Lung (tissue), 12 donors: ENCODE measurements around the gene GPR32. TPM values are rescaled to one million over a fixed set of nuclear protein-coding genes. Genes with fewer than 3 reads are reported as not detected.

Experiments
- ATAC-seq: fragments of 200-7000 bp; cut with Tn5 transposase; one replicate; pipeline ENCODE4 v1.9.1; 2020; ENCODE audit warnings: moderate number of reproducible peaks; ENCODE audit not compliant: insufficient read depth, low FRiP score
- DNase-seq, 3 donors: peaks; one replicate each; pipeline ENCODE4 v3.0.0-alpha.2; 2013 to 2017
- H3K27ac ChIP-seq, 2 donors: one replicate each; pipeline ENCODE4 v1.5.1; 2013; ENCODE audit warnings: mild to moderate bottlenecking in 2 of 2, moderate library complexity in 2 of 2, control low read depth in 1 of 2, inconsistent platforms in 1 of 2, low read depth in 1 of 2, low read length in 1 of 2
- H3K27me3 ChIP-seq, 3 donors: one replicate each; pipeline ENCODE4 v1.5.1; 2013; ENCODE audit warnings: low read length in 2 of 3; ENCODE audit not compliant: control insufficient read depth in 3 of 3, insufficient read depth in 3 of 3
- H3K36me3 ChIP-seq, 4 donors: one replicate each; pipeline ENCODE4 v1.5.1; 2013; ENCODE audit warnings: low read length in 4 of 4, mild to moderate bottlenecking in 1 of 4, moderate library complexity in 1 of 4; ENCODE audit not compliant: control insufficient read depth in 4 of 4, insufficient read depth in 4 of 4
- H3K4me1 ChIP-seq, 5 donors: one replicate each; pipeline ENCODE4 v1.5.1; 2013; ENCODE audit warnings: low read length in 5 of 5, mild to moderate bottlenecking in 2 of 5, moderate library complexity in 1 of 5; ENCODE audit not compliant: control insufficient read depth in 5 of 5, insufficient read depth in 5 of 5
- H3K4me3 ChIP-seq: one replicate; pipeline ENCODE4 v1.5.1; 2013; ENCODE audit warnings: mild to moderate bottlenecking, control low read depth, moderate library complexity
- H3K9ac ChIP-seq, 2 donors: one replicate each; pipeline ENCODE4 v1.5.1; 2013; ENCODE audit warnings: low read length in 2 of 2, control low read depth in 1 of 2; ENCODE audit not compliant: insufficient read depth in 1 of 2
- H3K9me3 ChIP-seq, 4 donors: one replicate each; pipeline ENCODE4 v1.5.1; 2013; ENCODE audit warnings: low read length in 3 of 4, mild to moderate bottlenecking in 1 of 4, moderate library complexity in 1 of 4; ENCODE audit not compliant: control insufficient read depth in 4 of 4, insufficient read depth in 3 of 4
- CTCF ChIP-seq: IDR thresholded peaks from 2 replicates; pipeline ENCODE4 v1.5.1; 2012; ENCODE audit warnings: mild to moderate bottlenecking; ENCODE audit errors: control extremely low read depth, extremely low read depth
- WGBS, 2 donors: extraction: QIAGEN DNeasy Blood & Tissue Kit; methylation state at CpG; one replicate each; pipeline ENCODE4 v1.1.7; 2013; 5-methylcytosine and 5-hydroxymethylcytosine counted together
- polyA plus RNA-seq, 2 donors: library from polyadenylated mRNA; stranded (reverse); fragments of 200-250 nt; gene quantifications; one replicate each; pipeline ENCODE4 v1.2.1, GENCODE V29; 2013
- total RNA-seq, 2 donors: library from RNA; depleted of rRNA in 1 of 2; stranded (reverse); fragments of >200 nt in 1 of 2; gene quantifications; one replicate each; pipeline ENCODE4 v1.2.1, GENCODE V29; 2014 to 2021
- donor health status: control.
- donor health status: control.
- donor health status: Bipolar disorder and iron deficiency.
- donor health status: healthy.
- donor health status: DM: yes; HTN: yes; CAD: no.

Gene GPR32
- total and polyA plus RNA-seq, 4 donors = not detected

GRCh38 chr19:50815439-50815838, 45.2 kb downstream of the GPR32 start:
- Histone ChIP-seq H3K27me3 (peaks cover 0 to 46% (median 29%) of the 10 kb centered on the region in 3 donors), H3K9ac (no peak overlapping the region), H3K27ac (no peak overlapping the region), H3K36me3 (no peaks in the 10 kb centered on the region), H3K9me3 (peaks cover 0 to 3% (median 0%) of the 10 kb centered on the region in 4 donors), H3K4me1 (no peaks in the 10 kb centered on the region), H3K4me3 (no peak overlapping the region)
- no peak for ATAC-seq
- DNase-seq = no peak
- 86 to 100% methylated on average over 1 of the region's 1 CpG for WGBS, 2 donors
- no peak for TF ChIP-seq CTCF

DNA sequence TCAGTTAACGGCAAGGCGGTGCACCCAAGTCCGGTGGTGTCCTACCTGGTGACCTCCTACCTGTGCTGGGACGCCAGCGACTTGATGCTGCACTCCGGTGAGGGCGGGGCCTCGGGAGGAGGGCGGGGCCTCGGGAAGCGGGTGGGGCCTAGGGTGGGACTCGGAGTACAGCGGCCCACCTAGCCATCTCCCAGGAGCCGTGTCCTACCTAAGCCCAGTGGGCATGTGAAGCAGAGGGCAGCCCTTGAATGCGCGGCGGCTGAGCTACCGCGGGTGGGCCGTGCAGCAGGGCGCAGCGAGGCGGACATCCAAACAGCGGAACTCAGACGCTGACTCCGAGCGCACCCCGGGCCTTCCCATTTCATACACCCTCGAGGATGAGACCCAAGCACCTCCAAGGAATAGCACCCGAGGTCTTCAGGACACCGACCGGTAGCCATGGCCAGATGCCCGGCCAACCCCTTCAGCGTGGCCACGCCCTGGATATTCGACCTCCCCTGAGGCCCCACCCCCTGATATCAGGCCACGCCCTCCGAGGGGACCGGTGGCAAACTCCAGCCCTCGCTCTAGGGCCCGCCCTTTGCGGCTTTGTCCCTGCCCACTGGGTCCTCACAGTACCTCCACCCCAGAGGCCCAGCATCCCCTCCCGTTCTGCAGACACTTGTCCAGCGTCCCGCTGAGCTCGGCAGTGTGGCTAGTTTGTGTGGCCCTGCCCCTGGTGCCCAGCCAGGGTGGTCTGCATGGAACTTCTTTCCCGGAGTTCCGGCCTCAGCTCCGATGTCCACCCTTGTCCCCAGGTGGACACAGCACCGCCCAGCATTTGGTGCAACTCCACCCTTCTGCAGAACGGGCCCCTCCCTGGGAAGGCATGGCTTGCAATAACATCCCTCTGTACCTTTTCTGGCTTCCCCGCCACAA, 47.9 kb downstream of the GPR32 start:
- DNase-seq (peak in 1 of 3 donors; percentile 32), ATAC-seq (no peak)
- Histone ChIP-seq H3K9me3 (peaks cover 0 to 3% (median 0%) of the 10 kb centered on the region in 4 donors), H3K4me3 (no peak overlapping the region), H3K27me3 (peaks cover 3 to 68% (median 35%) of the 10 kb centered on the region in 3 donors), H3K27ac (no peak overlapping the region), H3K9ac (no peak overlapping the region), H3K36me3 (no peaks in the 10 kb centered on the region), H3K4me1 (no peaks in the 10 kb centered on the region)
- 7% methylated on average over 51 to 52 of the region's 52 CpGs for WGBS, 2 donors
- TF ChIP-seq CTCF = no peak

DNA sequence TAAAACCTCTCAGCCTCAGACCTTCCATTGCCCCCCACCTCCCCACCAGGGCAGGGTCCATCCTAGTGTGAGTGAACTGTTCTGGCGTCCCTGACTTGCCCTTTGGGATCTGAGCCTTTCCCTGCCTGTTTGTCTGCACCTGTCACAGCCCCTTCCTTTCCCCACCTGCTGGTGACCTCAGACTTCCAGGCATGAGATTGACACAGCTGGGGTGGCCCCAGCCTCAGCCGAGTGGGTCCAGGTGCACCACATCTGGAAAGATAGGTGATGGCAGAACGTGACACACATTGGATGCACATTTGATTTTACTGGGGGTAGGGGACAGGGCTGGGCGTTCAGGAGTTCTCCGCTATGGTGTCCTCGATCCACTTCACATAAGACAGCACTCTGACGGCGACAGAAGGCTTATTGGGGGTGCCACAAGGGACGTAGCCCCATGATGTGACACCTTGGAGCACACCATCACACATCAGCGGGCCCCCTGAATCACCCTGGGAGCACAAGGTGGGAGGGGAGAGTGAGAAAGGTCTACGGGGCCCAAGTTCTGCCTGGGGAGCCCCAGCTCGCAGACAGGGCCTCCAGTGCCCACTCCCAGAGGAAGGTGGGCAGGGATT, 48.7 kb downstream of the GPR32 start:
- no peak for ATAC-seq
- Histone ChIP-seq H3K9ac (peak overlapping the region in 1 of 2 donors; percentile 32), H3K4me1 (no peaks in the 10 kb centered on the region), H3K27ac (no peak overlapping the region), H3K4me3 (no peak overlapping the region), H3K9me3 (peaks cover 0 to 3% (median 0%) of the 10 kb centered on the region in 4 donors), H3K27me3 (peaks cover 3 to 71% (median 35%) of the 10 kb centered on the region in 3 donors), H3K36me3 (no peaks in the 10 kb centered on the region)
- no peak for TF ChIP-seq CTCF
- 61 to 73% methylated on average over 12 of the region's 12 CpGs for WGBS, 2 donors
- DNase-seq = no peak
